Dermis microvascular lymphatic vessel endothelial cell (primary cell): Measurements from ENCODE around the gene DKKL1. TPM values are rescaled to one million over a fixed set of nuclear protein-coding genes. Genes with fewer than 3 reads are reported as not detected.

Experiments
- DNase-seq, 2 donors: peaks; one replicate each; pipeline versions ENCODE4 v3.0.0 to v3.0.0-alpha.2; 2010; ENCODE audit warnings: low read depth in 2 of 2
- total RNA-seq: library from RNA; depleted of rRNA; stranded (reverse); fragments of >200 nt; gene quantifications from 2 replicates; pipeline ENCODE4 v1.2.1, GENCODE V29; 2014

The DKKL1 gene
- total RNA-seq, 1 donor from 2014 or later: 0.13 TPM

DNA sequence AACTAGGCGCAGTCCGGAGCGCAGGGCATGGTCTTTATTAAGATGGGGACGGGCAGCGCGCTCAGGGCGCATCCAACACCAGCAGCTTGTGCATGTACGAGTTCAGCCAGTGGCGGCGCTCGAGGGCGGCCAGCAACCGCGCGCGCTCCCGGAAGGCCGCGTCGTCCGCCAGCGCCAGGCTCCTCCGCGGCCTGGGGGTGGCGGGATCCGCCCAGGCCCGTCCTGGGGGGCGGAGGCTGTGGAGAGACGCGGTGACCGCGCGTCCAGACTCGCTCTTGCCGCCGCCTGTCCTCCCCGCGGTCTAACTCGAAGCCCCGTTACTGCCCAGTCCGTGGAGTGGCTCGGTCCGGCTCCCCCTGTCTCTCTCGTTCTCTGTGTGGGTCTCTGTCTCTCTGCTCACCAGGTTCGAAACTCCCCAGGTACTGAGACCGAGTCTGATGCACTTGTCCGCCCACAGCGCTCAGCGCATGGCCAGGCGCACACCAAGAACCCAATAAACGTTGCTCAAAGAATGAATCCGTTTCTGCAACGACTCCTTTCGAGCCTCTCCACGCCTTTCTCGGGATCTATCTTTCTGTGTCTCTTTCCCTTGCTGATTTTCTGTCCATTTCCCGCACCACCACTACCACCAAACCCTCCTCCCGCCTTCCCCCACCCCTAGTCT lies 58.9 kb downstream of the DKKL1 start:
- DNase-seq: peak in 1 of 2 donors; percentile 63

DNA sequence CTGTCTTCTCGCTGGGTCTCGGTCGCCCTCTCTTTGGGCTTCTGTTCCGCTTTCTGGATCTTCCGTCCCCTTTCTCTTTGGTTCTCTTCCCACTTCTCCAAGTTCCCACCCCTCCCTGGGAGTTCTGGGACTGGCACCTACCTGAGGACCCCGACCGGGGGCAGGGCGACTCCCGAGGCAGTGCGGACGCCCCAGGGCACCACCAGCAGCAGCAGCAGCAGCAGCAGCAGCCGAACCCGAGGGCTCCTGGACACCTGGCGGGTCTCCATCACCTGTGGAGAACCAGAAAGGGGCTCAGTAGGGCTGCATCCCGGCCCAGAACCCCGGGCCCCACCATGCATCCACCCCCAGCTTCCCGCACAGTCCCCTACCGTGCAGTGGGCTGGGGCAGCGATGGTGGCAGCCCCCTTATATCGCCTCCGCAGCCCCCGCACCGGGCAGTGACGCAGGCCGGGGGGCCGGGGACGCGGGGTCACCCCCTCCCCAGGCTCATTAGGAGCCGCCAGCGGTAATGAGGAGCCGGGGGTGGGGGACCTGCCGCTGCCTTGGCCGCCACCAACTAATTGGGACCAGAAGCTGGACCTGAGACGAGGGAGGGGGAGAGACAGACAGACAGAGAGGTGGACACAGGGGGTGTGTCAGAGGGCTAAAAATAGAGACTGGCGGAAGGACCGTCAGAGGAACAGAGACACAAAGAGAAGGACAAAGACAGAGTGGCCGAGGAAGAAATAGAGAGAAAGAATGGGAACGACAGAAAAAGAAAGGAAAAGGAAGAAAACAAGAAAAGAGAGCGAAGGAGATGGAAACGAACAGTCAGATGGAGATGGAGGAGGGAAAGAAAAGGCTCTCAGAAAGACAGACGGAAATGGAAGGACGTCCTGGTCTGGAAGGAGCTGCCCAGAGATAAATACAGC lies 59.7 kb downstream of the DKKL1 start, which contains the start of gene PTH2:
Gene PTH2, minus strand, starts transcription at position 371 of the 914 bp plus-strand sequence. Its CDS starts 102 bp downstream, at position 269.
- DNase-seq: no peak

DNA sequence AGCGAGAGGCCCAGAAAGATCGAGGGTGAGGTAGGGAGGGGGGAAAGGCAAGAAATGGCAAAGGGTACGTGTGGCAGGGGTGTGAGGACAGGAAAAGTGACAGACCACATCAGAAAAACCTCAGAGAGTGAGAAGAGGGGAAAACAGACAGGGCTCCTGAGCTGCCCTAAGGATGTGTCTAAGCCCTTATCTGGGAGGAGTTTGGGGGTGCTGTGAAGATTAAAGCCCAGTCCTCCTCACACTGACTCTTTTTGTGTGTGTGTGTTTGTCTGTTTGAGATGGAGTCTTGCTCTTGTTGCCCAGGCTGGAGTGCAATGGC lies 60.3 kb downstream of the DKKL1 start:
- DNase-seq: no peak

Other genes starting within 250 kb of the DKKL1 start
- 1.4 and 2.4 TPM in 2 replicates for gene LIN7B, start 249.5 kb upstream of the DKKL1 start, total RNA-seq
- 0.13 and 0.25 TPM in 2 replicates for gene C19orf73, start 244.7 kb upstream of the DKKL1 start, total RNA-seq
- 4.0 TPM in 2 replicates for gene PPFIA3, start 244.3 kb upstream of the DKKL1 start, total RNA-seq
- not detected in 2 replicates for gene HRC, start 208.5 kb upstream of the DKKL1 start, total RNA-seq
- gene TRPM4, start 206.1 kb upstream of the DKKL1 start, total RNA-seq: 10.8 and 18.2 TPM in 2 replicates
- gene SLC6A16, start 38.7 kb upstream of the DKKL1 start, total RNA-seq: 0.26 and 0.51 TPM in 2 replicates
- gene CD37, start 28.5 kb upstream of the DKKL1 start, total RNA-seq: not detected in 2 replicates
- gene TEAD2, start 1.5 kb upstream of the DKKL1 start, total RNA-seq: 57.4 and 72.2 TPM in 2 replicates
- gene KASH5, start 24.4 kb downstream of the DKKL1 start, total RNA-seq: not detected in 2 replicates
- not detected in 2 replicates for gene PTH2, start 59.6 kb downstream of the DKKL1 start, total RNA-seq
- not detected in 2 replicates for gene GFY, start 61.5 kb downstream of the DKKL1 start, total RNA-seq
- 0.13 TPM in 2 replicates for gene SLC17A7, start 77.7 kb downstream of the DKKL1 start, total RNA-seq
- gene PIH1D1, start 87.9 kb downstream of the DKKL1 start, total RNA-seq: 146 and 159 TPM in 2 replicates
- gene ALDH16A1, start 89.3 kb downstream of the DKKL1 start, total RNA-seq: 41.3 and 61.4 TPM in 2 replicates
- gene FLT3LG, start 110.3 kb downstream of the DKKL1 start, total RNA-seq: 1.3 and 1.9 TPM in 2 replicates
- gene RPL13A, start 123.7 kb downstream of the DKKL1 start, total RNA-seq: 3,699 and 4,643 TPM in 2 replicates
- gene RPS11, start 132.6 kb downstream of the DKKL1 start, total RNA-seq: 2,245 and 2,954 TPM in 2 replicates
- gene FCGRT, start 148.8 kb downstream of the DKKL1 start, total RNA-seq: 51.9 and 184 TPM in 2 replicates
- 11.7 and 13.4 TPM in 2 replicates for gene RCN3, start 164.1 kb downstream of the DKKL1 start, total RNA-seq
- gene NOSIP, start 216.7 kb downstream of the DKKL1 start, total RNA-seq: 109 and 127 TPM in 2 replicates
- gene PRRG2, start 217.4 kb downstream of the DKKL1 start, total RNA-seq: 2.4 and 7.1 TPM in 2 replicates
- 1.0 and 2.9 TPM in 2 replicates for gene PRR12, start 227.3 kb downstream of the DKKL1 start, total RNA-seq